ENCODE measurements around the gene STK24.
A peak's percentile ranks its signal among the peaks of the same experiment; 100 is the strongest.

The STK24 gene

GRCh38 chr13:98452851-98453843, 123.8 kb downstream of the STK24 start:
- DNase-seq (ENCODE audit: low read depth), result no peak
- H3K4me3 ChIP-seq (ENCODE audit: low read depth, low read length), result no peak overlapping the region
- no peak for TF ChIP-seq CTCF (conservative IDR thresholded peaks at IDR 0.05; ENCODE audit: low read depth, low read length)

- DNase-seq (ENCODE audit: low read depth), result peak; percentile 75
- TF ChIP-seq CTCF (conservative IDR thresholded peaks at IDR 0.05; ENCODE audit: low read depth, low read length), result no peak
- H3K4me3 ChIP-seq (ENCODE audit: low read depth, low read length), result no peak overlapping the region
These were observed 125.0 kb downstream of the STK24 start for GRCh38 chr13:98451676-98452470.

- H3K4me3 ChIP-seq (ENCODE audit: low read depth, low read length), result no peak overlapping the region
- no peak for DNase-seq (ENCODE audit: low read depth)
- no peak for TF ChIP-seq CTCF (conservative IDR thresholded peaks at IDR 0.05; ENCODE audit: low read depth, low read length)
These were observed 126.3 kb downstream of the STK24 start for GRCh38 chr13:98450539-98451111.

- H3K4me3 ChIP-seq (ENCODE audit: low read depth, low read length), result no peak overlapping the region
- DNase-seq (ENCODE audit: low read depth), result no peak
- no peak for TF ChIP-seq CTCF (conservative IDR thresholded peaks at IDR 0.05; ENCODE audit: low read depth, low read length)
These were observed 126.9 kb downstream of the STK24 start for GRCh38 chr13:98450026-98450425.

GRCh38 chr13:98449273-98449672, 127.6 kb downstream of the STK24 start:
- no peak overlapping the region for H3K4me3 ChIP-seq (ENCODE audit: low read depth, low read length)
- DNase-seq (ENCODE audit: low read depth), result no peak
- TF ChIP-seq CTCF (conservative IDR thresholded peaks at IDR 0.05; ENCODE audit: low read depth, low read length), result no peak

GRCh38 chr13:98448642-98448928, 128.3 kb downstream of the STK24 start:
- no peak for DNase-seq (ENCODE audit: low read depth)
- TF ChIP-seq CTCF (conservative IDR thresholded peaks at IDR 0.05; ENCODE audit: low read depth, low read length), result no peak
- no peak overlapping the region for H3K4me3 ChIP-seq (ENCODE audit: low read depth, low read length)

Data from choroid plexus epithelial cell (primary cell).